Gastrocnemius medialis (tissue), 4 donors: ENCODE measurements around the gene CENPS. TPM values are rescaled to one million over a fixed set of nuclear protein-coding genes. Genes with fewer than 3 reads are reported as not detected.
A peak's percentile ranks its signal among the peaks of the same experiment; 100 is the strongest.

Source experiments
- ATAC-seq, 2 donors: fragments of 150-250 bp; one replicate each; pipeline ENCODE4 v1.9.1; 2016
- DNase-seq, 2 donors: peaks; one replicate each; pipeline ENCODE4 v3.0.0-alpha.2; 2019
- H3K27ac ChIP-seq, 4 donors: fragments of 200-600 bp; sonication (generic); 1 replicate in 1 of 4; 2 replicates in 3 of 4; pipeline ENCODE4 v1.5.1; 2016 to 2018; ENCODE audit warnings: mild to moderate bottlenecking in 2 of 4, moderate library complexity in 1 of 4
- H3K27me3 ChIP-seq, 3 donors: fragments of 200-600 bp; sonication (generic) in 2 of 3; 1 replicate in 1 of 3; 2 replicates in 2 of 3; pipeline versions ENCODE4 v1.5.1 to v1.6.0; 2016 to 2019; ENCODE audit warnings: mild to moderate bottlenecking in 1 of 3, moderate library complexity in 1 of 3
- H3K36me3 ChIP-seq, 2 donors: fragments of 200-600 bp; sonication (generic) in 1 of 2; one replicate each; pipeline ENCODE4 v1.5.1; 2017 to 2018
- H3K4me1 ChIP-seq, 2 donors: fragments of 200-600 bp; sonication (generic) in 1 of 2; one replicate each; pipeline ENCODE4 v1.5.1; 2016 to 2017; ENCODE audit warnings: mild to moderate bottlenecking in 2 of 2
- H3K4me3 ChIP-seq, 4 donors: fragments of 200-600 bp; sonication (generic) in 3 of 4; 1 replicate in 1 of 4; 2 replicates in 3 of 4; pipeline ENCODE4 v1.5.1; 2016 to 2019; ENCODE audit warnings: mild to moderate bottlenecking in 2 of 4
- H3K9me3 ChIP-seq, 3 donors: fragments of 200-600 bp; sonication (generic) in 2 of 3; 1 replicate in 1 of 3; 2 replicates in 2 of 3; pipeline ENCODE4 v1.5.1; 2016 to 2019
- POLR2A ChIP-seq, 2 donors: fragments of 450-650 bp; IDR thresholded peaks; one replicate each; pipeline ENCODE4 v1.6.1; 2017; ENCODE audit warnings: antibody characterized with exemption in 2 of 2, mild to moderate bottlenecking in 2 of 2, moderate library complexity in 2 of 2
- in situ Hi-C, 4 donors: fragments of 200-750 bp; cut with MboI; loops; one replicate each; pipeline versions ENCODE4 v1.15.0 to v1.8.0; 2017; ENCODE audit warnings: low sequenced_read_pairs in 4 of 4
- intact Hi-C: fragments of 100-400 bp; cut with DNase I; formaldehyde crosslinking; loops from one replicate; pipeline ENCODE4 v1.15.1; 2023; ENCODE audit warnings: low total_unique reads
- total RNA-seq, 4 donors: library from RNA; depleted of rRNA; stranded (reverse); fragments of >200 nt; gene quantifications; one replicate each; pipeline versions ENCODE4 v1.1.0 to v1.2.3, GENCODE V29; 2016
- TF ChIP-seq, protein P1 (sequence below), 5 experiments: fragments of 450-650 bp in 3 of 5; fragments of 200-600 bp in 2 of 5; sonication (generic) in 2 of 5; IDR thresholded peaks in 4 of 5; conservative IDR thresholded peaks in 1 of 5; 1 replicate in 4 of 5; 2 replicates in 1 of 5; pipeline ENCODE4 v1.5.1; 2016 to 2019; ENCODE audit warnings: antibody characterized with exemption in 5 of 5, mild to moderate bottlenecking in 3 of 5, moderate library complexity in 3 of 5

The CENPS gene
- total RNA-seq, 4 donors from 2014 or later = 0.42 to 3.8 (median 2.9) TPM

DNA sequence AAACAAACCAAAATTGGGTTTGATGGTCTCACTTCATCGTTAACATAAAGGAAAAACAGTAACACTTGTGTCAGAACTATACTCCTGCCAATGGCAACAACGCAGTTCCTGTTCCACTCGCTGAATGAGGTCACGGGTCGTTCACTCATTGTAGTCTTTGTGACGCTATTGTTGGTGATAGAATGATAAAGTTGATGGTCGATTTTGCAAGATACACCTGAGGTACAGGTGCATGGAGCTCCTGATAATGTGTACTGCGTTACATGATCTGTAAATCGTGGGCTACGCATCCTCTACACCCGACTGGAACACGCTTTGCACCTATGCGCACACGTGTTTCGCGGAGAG lies 391 bp upstream of the CENPS start:
- Histone ChIP-seq H3K4me3 (peak overlapping the region; percentile 69 to 90 (median 85)), H3K4me1 (peaks cover 8 to 14% of the 10 kb centered on the region in 2 donors), H3K27me3 (no peaks in the 10 kb centered on the region), H3K9me3 (no peaks in the 10 kb centered on the region), H3K27ac (peak overlapping the region in 3 of 4 donors; percentile 25 to 77 (median 64)), H3K36me3 (no peaks in the 10 kb centered on the region)
- in situ Hi-C loops (loop anchor here in 3 of 4 donors (5.0 to 25.0 kb wide), 3 partner anchors 55 to 793 kb away; no protein-coding TSS in a partner anchor), intact Hi-C loops (loop anchor here (2.0 kb wide), 4 partner anchors 31 to 219 kb away; partner anchors contain the start of genes DFFA, KIF1B and PGD)
- DNase-seq (no peak), ATAC-seq (peak in 1 of 2 donors; percentile 2)
- no peak for TF ChIP-seq POLR2A (IDR thresholded peaks at IDR 0.05)
- TF ChIP-seq, protein P1, sequence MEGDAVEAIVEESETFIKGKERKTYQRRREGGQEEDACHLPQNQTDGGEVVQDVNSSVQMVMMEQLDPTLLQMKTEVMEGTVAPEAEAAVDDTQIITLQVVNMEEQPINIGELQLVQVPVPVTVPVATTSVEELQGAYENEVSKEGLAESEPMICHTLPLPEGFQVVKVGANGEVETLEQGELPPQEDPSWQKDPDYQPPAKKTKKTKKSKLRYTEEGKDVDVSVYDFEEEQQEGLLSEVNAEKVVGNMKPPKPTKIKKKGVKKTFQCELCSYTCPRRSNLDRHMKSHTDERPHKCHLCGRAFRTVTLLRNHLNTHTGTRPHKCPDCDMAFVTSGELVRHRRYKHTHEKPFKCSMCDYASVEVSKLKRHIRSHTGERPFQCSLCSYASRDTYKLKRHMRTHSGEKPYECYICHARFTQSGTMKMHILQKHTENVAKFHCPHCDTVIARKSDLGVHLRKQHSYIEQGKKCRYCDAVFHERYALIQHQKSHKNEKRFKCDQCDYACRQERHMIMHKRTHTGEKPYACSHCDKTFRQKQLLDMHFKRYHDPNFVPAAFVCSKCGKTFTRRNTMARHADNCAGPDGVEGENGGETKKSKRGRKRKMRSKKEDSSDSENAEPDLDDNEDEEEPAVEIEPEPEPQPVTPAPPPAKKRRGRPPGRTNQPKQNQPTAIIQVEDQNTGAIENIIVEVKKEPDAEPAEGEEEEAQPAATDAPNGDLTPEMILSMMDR (IDR thresholded peaks at IDR 0.05 in 4 of 5, conservative IDR thresholded peaks at IDR 0.05 in 1 of 5) = no peak

DNA sequence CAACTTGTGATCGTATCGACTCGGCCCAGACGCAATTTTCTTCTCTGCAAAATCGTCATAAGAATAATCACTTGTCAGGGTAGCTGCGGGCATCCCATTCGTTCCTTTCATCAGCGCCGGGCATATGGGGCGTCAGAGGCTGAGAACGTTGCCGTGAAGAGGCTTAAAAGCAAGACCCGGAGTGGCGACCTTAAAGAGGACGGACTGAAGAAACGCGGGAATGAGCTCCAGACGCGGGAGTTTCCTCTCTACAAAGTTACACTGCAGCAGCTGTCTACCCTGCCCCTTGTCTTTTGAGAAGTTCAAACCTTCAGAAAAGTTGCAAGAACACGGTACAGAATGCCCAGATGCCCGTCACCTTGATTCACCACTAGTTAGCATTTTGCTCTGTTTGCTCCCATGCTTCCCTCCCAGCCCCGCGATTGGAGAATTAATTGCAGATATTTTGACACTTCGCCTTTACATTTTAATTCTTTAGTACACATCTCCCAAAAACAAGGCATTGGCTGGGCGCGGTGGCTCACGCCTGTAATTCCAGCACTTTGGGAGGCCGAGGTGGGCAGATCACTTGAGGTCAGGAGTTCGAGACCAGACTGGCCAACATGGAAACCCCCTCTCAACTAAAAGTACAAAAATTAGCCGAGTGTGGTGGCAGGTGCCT lies 967 bp downstream of the CENPS start:
- in situ Hi-C loops = loop anchor here in 1 of 4 donors (25.0 kb wide), 1 partner anchor 794 kb away; no protein-coding TSS in a partner anchor

DNA sequence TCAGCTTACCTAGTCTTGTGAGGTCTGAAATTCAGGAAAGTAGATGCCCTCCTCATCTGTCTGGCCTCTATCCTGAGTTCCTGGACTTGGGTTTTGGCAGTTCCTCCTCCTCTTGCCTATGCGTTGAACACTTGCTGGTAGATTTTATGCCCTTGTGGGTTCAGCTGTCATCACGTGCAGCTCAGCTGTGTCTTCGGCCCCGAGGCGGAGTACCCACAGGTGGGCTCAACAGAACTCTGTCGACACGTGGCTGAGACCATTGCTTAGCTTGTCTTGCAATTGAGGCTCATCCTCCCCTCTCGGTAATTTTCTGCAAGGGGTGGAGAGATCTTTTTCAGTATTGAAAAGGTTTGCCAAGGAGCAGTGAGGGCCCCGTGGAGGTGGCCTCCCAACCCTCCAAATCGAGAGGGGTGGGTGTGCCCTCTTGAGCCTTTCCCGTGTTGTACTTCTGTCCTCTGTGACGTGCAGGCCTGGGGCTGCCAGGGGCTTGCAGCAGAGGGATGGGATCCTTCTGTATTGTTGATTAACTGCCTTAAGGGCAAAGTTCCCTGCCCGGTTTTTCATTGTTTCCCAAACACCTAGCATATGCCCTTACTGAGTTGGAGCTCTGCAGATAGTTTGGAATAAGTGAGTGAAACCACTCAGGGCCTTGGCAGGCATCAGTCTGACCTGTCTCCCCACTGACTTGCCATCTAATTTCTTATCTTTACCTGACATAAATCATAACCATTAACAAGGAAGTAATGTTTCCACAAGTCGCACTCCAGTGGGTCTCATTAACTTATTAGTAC lies 2.9 kb downstream of the CENPS start:
- no peak for ATAC-seq
- H3K4me1 ChIP-seq = peaks cover 8 to 14% of the 10 kb centered on the region in 2 donors
- no peaks in the 10 kb centered on the region for H3K9me3 ChIP-seq
- no peak for DNase-seq
- H3K36me3 ChIP-seq = no peaks in the 10 kb centered on the region
- no peak overlapping the region for H3K27ac ChIP-seq
- in situ Hi-C loops (loop anchor here in 1 of 4 donors (25.0 kb wide), 1 partner anchor 796 kb away; no protein-coding TSS in a partner anchor), intact Hi-C loops (no loop called here)
- no peak for TF ChIP-seq POLR2A (IDR thresholded peaks at IDR 0.05)
- TF ChIP-seq, protein P1 (IDR thresholded peaks at IDR 0.05 in 4 of 5, conservative IDR thresholded peaks at IDR 0.05 in 1 of 5) = no peak
- H3K27me3 ChIP-seq = no peaks in the 10 kb centered on the region
- no peak overlapping the region for H3K4me3 ChIP-seq

More for the DNA sequence above, 967 bp downstream of the CENPS start:
- Histone ChIP-seq H3K27ac (peak overlapping the region; percentile 25 to 77 (median 68)), H3K4me1 (peaks cover 8 to 14% of the 10 kb centered on the region in 2 donors), H3K4me3 (peak overlapping the region; percentile 69 to 90 (median 85)), H3K36me3 (no peaks in the 10 kb centered on the region), H3K9me3 (no peaks in the 10 kb centered on the region), H3K27me3 (no peaks in the 10 kb centered on the region)
- intact Hi-C loops = loop anchor here (2.0 kb wide), 3 partner anchors 32 to 220 kb away; partner anchors contain the start of genes DFFA, KIF1B and PGD
- TF ChIP-seq, protein P1 (IDR thresholded peaks at IDR 0.05 in 4 of 5, conservative IDR thresholded peaks at IDR 0.05 in 1 of 5) = no peak
- no peak for TF ChIP-seq POLR2A (IDR thresholded peaks at IDR 0.05)
- DNase-seq (no peak), ATAC-seq (peak in 1 of 2 donors; percentile 10)

DNA sequence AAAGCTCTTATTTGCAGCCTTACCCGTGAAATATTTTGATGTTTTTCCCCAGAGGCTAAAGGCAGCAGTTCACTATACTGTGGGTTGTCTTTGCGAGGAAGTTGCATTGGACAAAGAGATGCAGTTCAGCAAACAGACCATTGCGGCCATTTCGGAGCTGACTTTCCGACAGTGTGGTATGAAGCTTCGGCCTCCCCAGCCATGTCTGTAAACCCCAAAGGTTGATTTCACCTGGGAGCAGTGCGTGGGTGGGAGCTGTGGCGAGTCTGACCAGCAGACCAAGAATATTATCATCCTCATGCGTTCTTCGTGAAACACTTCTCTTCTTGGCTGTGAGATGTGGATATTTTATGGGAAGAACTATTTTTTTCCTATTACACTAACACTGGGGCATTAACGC lies 3.6 kb downstream of the CENPS start:
- intact Hi-C loops (no loop called here), in situ Hi-C loops (loop anchor here in 1 of 4 donors (25.0 kb wide), 1 partner anchor 796 kb away; no protein-coding TSS in a partner anchor)
- peaks cover 8 to 14% of the 10 kb centered on the region in 2 donors for H3K4me1 ChIP-seq
- H3K27ac ChIP-seq = no peak overlapping the region
- no peaks in the 10 kb centered on the region for H3K27me3 ChIP-seq
- ATAC-seq (no peak), DNase-seq (no peak)
- no peaks in the 10 kb centered on the region for H3K36me3 ChIP-seq
- no peak overlapping the region for H3K4me3 ChIP-seq
- TF ChIP-seq, protein P1 (IDR thresholded peaks at IDR 0.05 in 4 of 5, conservative IDR thresholded peaks at IDR 0.05 in 1 of 5) = no peak
- TF ChIP-seq POLR2A (IDR thresholded peaks at IDR 0.05) = no peak
- H3K9me3 ChIP-seq = no peaks in the 10 kb centered on the region
